ENCODE data around the gene GTF3C4.
"Not testable (repeated sequence)": the region's sequence is repeated elsewhere in the genome, so short reads cannot be mapped to it uniquely, and the experiment has no call there.

GTF3C4 gene

DNA sequence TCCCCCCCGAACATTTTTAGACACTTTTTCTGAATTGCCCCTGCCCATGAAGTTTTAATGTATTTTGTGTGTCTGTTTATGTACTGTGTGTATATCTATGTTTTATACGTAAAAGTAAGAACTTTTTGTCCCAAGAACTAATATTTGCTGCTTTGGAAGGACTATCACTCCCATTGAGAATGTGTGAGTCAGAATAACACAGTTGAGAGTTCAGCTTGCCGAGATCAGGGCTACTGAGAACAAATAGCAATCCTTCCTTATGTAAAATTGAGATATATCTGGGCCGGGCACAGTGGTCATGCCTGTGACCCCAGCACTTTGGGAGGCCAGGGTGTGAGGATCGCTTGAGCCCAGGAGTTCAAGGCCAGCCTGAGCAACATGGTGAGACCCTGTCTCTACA, 11.3 kb downstream of the GTF3C4 start:
- H3K4me3 ChIP-seq (ENCODE audit: low read length), result no peak overlapping the region
- no peak for DNase-seq (ENCODE audit: low read depth, low spot score)

DNA sequence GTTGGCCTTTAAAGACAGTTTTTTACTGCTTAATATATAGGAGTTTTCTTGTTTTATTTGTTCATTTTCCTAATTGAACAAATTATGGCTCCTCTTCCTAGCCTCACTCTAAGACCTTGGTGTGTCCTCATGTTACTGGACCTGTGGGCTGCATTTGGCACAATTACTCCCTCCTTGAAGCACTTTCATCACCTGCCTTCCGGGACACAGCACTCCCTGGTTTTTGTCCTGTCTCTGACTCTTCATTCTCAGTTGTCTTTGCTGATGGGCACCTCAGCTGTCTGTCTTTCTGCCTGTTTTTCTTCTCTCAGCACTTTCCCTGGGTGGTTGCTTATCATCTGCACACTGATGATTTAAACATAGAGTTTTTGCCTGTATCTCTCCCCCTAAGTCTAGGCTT, 13.6 kb downstream of the GTF3C4 start:
- DNase-seq (ENCODE audit: low read depth, low spot score), result no peak
- no peak overlapping the region for H3K4me3 ChIP-seq (ENCODE audit: low read length)

DNA sequence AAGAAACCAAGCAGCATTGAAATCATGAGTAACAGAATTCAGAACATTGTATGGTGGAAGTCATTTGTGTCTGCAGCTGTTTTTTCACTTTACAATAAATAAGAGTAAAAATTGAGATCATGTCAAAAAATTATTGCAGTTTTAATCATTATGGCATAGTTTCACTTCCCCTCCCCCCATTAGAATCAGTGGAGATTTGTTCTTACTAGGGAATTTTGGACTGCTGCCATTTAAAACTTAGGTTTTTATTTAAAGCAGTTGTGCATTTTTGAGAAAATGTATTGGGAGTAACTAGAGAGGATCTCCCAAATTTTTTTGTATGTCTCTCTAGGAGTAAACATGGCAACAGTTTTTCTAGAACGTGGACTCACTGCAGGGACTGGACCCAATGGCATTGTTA, 20.4 kb downstream of the GTF3C4 start:
- no peak for DNase-seq (ENCODE audit: low read depth, low spot score)
- H3K4me3 ChIP-seq (ENCODE audit: low read length), result no peak overlapping the region

DNA sequence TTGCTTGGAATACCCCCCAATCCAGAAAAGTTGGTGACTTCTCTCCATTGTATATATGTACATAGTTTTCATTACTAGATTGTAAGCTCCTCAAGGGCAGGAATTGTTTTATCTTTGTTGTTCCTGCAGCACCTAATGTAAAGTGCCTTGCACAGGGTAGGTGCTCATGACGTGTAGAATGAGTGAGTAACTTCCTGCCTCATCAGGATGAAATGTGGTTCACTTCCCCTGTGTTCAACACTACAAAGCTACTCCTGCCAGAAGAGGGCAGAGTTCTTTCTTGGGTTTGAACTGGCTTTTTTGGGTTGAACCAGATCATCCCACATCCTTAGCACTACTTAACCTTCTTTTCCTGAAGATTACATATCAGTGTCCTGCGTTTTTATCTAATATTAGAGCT, 23.9 kb downstream of the GTF3C4 start:
- DNase-seq (ENCODE audit: low read depth, low spot score), result peak; percentile 45
- H3K4me3 ChIP-seq (ENCODE audit: low read length), result no peak overlapping the region

DNA sequence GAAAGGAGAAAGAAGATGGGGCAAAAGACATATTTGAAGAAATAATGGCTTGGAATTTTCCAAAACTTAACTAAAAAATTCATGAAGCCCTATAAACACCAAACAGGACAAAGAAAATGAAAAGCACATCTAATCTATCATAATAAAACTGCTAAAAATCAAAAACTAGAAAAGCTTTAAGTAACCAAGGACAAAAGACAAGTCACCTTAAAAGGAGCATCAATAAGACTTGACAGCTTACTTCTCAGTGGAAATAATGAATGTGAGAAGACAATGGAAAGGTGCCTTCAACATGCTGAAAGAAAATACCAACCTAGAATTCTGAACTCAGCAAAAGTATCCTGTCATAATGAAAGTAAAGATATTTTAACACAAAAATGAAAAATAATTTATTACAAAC, 27.0 kb downstream of the GTF3C4 start:
- no peak for DNase-seq (ENCODE audit: low read depth, low spot score)
- H3K4me3 ChIP-seq (ENCODE audit: low read length), result no peak overlapping the region

DNA sequence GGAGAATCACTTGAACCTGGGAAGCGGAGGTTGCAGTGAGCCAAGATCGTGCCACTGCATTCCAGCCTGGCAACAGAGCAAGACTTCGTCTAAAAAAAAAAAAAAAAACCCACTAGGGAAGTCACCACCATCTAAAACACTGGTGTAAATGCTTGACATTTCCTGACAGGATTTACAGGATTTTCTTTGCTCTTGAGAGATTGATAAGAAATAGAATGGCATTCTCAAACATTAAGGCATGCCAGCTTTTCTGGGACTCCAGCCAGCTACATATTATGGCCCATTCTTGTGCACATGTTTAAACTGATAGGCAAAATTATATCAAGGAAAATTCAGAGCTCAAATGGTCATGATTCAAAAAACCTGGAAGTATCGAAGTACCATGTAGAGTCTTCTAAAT, 28.7 kb downstream of the GTF3C4 start:
- DNase-seq (ENCODE audit: low read depth, low spot score), result no peak
- H3K4me3 ChIP-seq (ENCODE audit: low read length), result no peak overlapping the region

- no peak for DNase-seq (ENCODE audit: low read depth, low spot score)
- H3K4me3 ChIP-seq (ENCODE audit: low read length), result no peak overlapping the region
Measured at GRCh38 chr9:132699956-132700355, 29.7 kb downstream of the GTF3C4 start.

- DNase-seq (ENCODE audit: low read depth, low spot score), result no peak
- no peak overlapping the region for H3K4me3 ChIP-seq (ENCODE audit: low read length)
Measured at GRCh38 chr9:132702254-132702653, 32.0 kb downstream of the GTF3C4 start.

GRCh38 chr9:132703336-132703735, 33.1 kb downstream of the GTF3C4 start:
- DNase-seq (ENCODE audit: low read depth, low spot score), result no peak

GRCh38 chr9:132708239-132708638, 38.0 kb downstream of the GTF3C4 start:
- H3K4me3 ChIP-seq (ENCODE audit: low read length), result no peak overlapping the region
- DNase-seq (ENCODE audit: low read depth, low spot score), result no peak

More at GRCh38 chr9:132703336-132703735, 33.1 kb downstream of the GTF3C4 start:
- no peak overlapping the region for H3K4me3 ChIP-seq (ENCODE audit: low read length)

- no peak overlapping the region for H3K4me3 ChIP-seq (ENCODE audit: low read length)
- no peak for DNase-seq (ENCODE audit: low read depth, low spot score)
Measured at GRCh38 chr9:132708769-132709430, 38.6 kb downstream of the GTF3C4 start.

DNA sequence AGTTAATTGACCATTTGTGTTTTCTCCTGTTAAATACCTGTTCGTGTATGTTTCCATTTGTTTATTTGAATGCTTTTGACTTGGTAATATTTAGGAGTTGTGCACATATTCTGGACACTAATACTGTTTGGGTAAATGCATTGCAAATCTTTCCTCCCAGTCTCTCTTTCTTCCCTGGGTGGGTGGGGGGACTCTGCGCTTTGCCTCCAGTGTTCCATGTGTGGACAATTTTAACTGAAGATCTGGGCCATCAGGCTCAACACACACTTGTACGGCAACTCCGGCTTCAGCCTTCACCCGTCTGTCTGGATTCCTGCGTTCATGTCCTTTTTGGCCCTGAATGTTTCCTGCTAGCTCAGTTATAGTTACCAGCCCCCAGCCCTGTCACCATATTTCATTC, 40.1 kb downstream of the GTF3C4 start:
- DNase-seq (ENCODE audit: low read depth, low spot score), result no peak
- H3K4me3 ChIP-seq (ENCODE audit: low read length), result no peak overlapping the region

- not testable (repeated sequence) for DNase-seq (ENCODE audit: low read depth, low spot score); H3K4me3 ChIP-seq (ENCODE audit: low read length)
Measured at GRCh38 chr9:132711152-132711551, 40.9 kb downstream of the GTF3C4 start.

GRCh38 chr9:132711846-132712245, 41.6 kb downstream of the GTF3C4 start:
- no peak overlapping the region for H3K4me3 ChIP-seq (ENCODE audit: low read length)
- DNase-seq (ENCODE audit: low read depth, low spot score), result no peak

GRCh38 chr9:132712753-132713152, 42.5 kb downstream of the GTF3C4 start:
- DNase-seq (ENCODE audit: low read depth, low spot score), result no peak

DNA sequence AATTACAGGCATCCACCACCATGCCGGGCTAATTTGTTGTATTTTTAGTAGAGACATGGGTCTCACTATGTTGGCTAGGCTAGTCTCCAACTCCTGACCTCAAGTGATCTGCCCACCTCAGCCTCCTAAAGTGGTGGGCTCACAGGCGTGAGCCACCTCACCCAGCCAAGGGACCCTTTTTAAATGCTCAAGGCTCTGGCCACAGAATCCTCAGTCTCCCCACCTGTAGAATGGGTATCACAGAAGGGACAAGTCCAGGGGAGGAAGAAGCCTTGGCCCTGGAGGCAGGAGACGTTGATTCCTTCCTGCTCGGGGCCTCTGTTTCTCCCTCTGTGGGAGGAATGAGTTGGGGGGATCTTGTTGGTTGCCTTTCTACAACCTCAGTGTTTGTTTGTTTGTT, 45.7 kb downstream of the GTF3C4 start:
- no peak for DNase-seq (ENCODE audit: low read depth, low spot score)
- no peak overlapping the region for H3K4me3 ChIP-seq (ENCODE audit: low read length)

More at GRCh38 chr9:132712753-132713152, 42.5 kb downstream of the GTF3C4 start:
- no peak overlapping the region for H3K4me3 ChIP-seq (ENCODE audit: low read length)

DNA sequence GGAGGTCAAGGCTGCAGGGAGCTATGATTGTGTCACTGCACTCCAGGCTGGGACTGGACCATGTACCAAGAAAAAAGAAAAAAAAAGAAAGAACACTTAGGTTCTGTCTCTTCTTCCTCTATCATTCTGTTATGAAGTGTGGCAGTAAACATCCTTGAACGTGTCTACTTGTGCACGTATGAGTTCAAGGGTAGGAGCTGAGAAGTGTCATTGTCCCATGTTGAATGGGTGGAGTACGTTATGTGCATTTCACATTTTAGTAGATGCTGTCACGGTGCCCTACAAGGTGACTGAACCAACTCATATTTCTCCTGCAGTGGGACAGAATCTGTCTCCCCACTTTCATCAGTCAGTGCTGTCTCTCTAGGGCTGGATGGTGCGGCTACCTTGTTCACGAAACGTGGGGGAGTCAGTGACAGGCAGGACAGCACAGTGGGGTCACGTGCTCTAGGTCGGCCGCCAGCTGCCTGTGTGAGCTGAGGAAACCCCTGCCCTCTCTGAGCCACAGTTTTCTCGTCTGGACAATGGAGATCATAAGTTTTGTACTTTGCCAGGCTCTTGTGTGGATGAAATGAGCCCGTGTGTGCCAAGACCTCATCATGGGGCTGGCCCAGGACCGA, 47.2 kb downstream of the GTF3C4 start:
- H3K4me3 ChIP-seq (ENCODE audit: low read length), result no peak overlapping the region
- no peak for DNase-seq (ENCODE audit: low read depth, low spot score)

GRCh38 chr9:132718381-132718928, 48.2 kb downstream of the GTF3C4 start:
- H3K4me3 ChIP-seq (ENCODE audit: low read length), result not testable (repeated sequence)
- DNase-seq (ENCODE audit: low read depth, low spot score), result peak; percentile 77

DNA sequence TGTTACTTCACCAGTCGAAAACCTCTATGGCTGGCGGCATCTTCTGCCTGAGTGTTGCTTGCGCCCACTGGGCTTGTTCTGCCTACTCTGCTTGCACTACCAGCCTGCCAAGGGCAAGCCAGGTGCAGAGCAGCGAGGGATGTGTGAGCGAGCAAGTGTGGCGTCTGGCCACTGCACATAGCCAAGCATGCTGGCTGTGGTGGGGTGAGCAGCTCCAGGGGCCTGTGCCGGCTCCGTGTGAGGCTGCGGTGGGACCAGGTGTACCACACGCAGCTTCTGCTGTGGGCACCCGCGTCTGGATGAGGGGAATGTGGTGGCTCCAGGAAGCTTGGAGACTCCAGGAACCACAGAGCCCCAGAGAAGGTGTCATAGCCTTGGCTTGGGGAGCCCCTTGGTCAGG, 51.4 kb downstream of the GTF3C4 start:
- no peak for DNase-seq (ENCODE audit: low read depth, low spot score)
- no peak overlapping the region for H3K4me3 ChIP-seq (ENCODE audit: low read length)

DNA sequence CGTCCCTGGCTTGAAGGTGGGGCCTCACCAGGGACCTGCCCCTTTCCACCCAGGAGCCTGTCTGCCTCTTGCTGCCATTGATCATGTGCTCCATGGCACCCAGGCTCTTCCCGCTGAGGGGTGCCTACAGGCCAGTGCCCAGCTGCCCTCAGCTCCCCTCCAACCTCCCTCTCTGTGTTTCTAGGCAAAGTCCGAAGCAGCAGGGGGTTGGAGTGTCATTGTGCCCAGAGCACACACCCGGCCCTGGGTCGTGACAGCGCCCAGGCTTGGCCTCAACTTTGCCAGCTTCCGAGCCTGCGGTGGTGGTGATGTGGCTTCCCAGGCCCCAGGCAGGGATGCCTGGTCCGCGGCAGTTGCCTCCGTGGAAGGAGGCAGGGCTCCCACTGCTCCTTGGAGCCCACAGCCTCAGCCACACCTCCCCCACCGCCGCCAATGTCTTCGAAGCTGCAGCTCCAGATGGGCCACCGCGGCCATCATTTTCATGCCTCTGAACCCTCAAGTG, 52.4 kb downstream of the GTF3C4 start:
- no peak for DNase-seq (ENCODE audit: low read depth, low spot score)
- no peak overlapping the region for H3K4me3 ChIP-seq (ENCODE audit: low read length)

- no peak for DNase-seq (ENCODE audit: low read depth, low spot score)
- H3K4me3 ChIP-seq (ENCODE audit: low read length), result no peak overlapping the region
Measured at GRCh38 chr9:132723809-132724208, 53.5 kb downstream of the GTF3C4 start.
